K562 (cell line): ENCODE results near the gene ZNF655. TPM values are rescaled to one million over a fixed set of nuclear protein-coding genes. Genes with fewer than 3 reads are reported as not detected.

Experiments used
- ADNP ChIP-seq: fragments of 200-800 bp; sonication (Bioruptor generic); IDR thresholded peaks from 2 replicates; pipeline ENCODE4 v1.6.1; 2016; ENCODE audit warnings: missing genetic modification characterization, missing compliant biosample characterization
- CHD1 ChIP-seq: fragments of 200-600 bp; sonication (generic); IDR thresholded peaks from one replicate; pipeline ENCODE4 v1.6.1; 2012; ENCODE audit warnings: mild to moderate bottlenecking, moderate library complexity, low read length, inconsistent platforms
- CHD2 ChIP-seq: IDR thresholded peaks from 2 replicates; pipeline ENCODE4 v1.6.1; 2011; ENCODE audit warnings: low read depth, low read length
- FOXP1 ChIP-seq: sonication (generic); formaldehyde crosslinking; IDR thresholded peaks from 2 replicates; pipeline ENCODE4 v1.8.0; 2022; ENCODE audit warnings: mild to moderate bottlenecking, missing genetic modification reagents
- HMBOX1 ChIP-seq: sonication (generic); IDR thresholded peaks from 2 replicates; pipeline ENCODE4 v1.6.1; 2016
- HSF4 ChIP-seq: fragments of 250-450 bp; sonication (Bioruptor Pico); IDR thresholded peaks from 2 replicates; pipeline ENCODE4 v2.1.2; 2022; ENCODE audit warnings: mild to moderate bottlenecking, moderate library complexity, borderline replicate concordance
- MEF2D ChIP-seq: conservative IDR thresholded peaks from 2 replicates; pipeline ENCODE4 v1.6.1; 2016; ENCODE audit warnings: low read depth, missing genetic modification characterization, missing compliant biosample characterization
- MTA1 ChIP-seq: fragments of 450-650 bp; IDR thresholded peaks from 2 replicates; pipeline ENCODE4 v1.6.1; 2017; ENCODE audit warnings: borderline replicate concordance
- POU5F1 ChIP-seq: fragments of 150-350 bp; IDR thresholded peaks from 2 replicates; pipeline ENCODE4 v1.6.1; 2014; ENCODE audit warnings: borderline replicate concordance, low read length, low read depth, mild to moderate bottlenecking; ENCODE audit not compliant: partially characterized antibody
- PRPF4 ChIP-seq: fragments of 200-400 bp; formaldehyde crosslinking; IDR thresholded peaks from one replicate; pipeline ENCODE4 v1.6.1; 2017; ENCODE audit warnings: low read length, low read depth, mild to moderate bottlenecking; ENCODE audit not compliant: insufficient read depth, poor library complexity, severe bottlenecking
- RCOR1 ChIP-seq, 2 experiments: IDR thresholded peaks; 2 replicates each; pipeline ENCODE4 v1.6.1; 2012; ENCODE audit warnings: low read depth in 2 of 2, low read length in 2 of 2, borderline replicate concordance in 1 of 2, improper control_type of control experiment in 1 of 2
- RFX7 ChIP-seq: fragments of 250-450 bp; sonication (Bioruptor Pico); IDR thresholded peaks from 2 replicates; pipeline ENCODE4 v1.5.1; 2021; ENCODE audit warnings: mild to moderate bottlenecking
- RHOXF2B ChIP-seq: fragments of 250-450 bp; sonication (Bioruptor Pico); conservative IDR thresholded peaks from 2 replicates; pipeline ENCODE4 v1.5.1; 2021
- SIN3A ChIP-seq, 2 experiments: fragments of 150-350 bp in 1 of 2; IDR thresholded peaks; 2 replicates each; pipeline ENCODE4 v1.6.1; 2011 to 2016; ENCODE audit warnings: borderline replicate concordance in 2 of 2, low read depth in 2 of 2, low read length in 2 of 2, mild to moderate bottlenecking in 2 of 2, moderate library complexity in 2 of 2; ENCODE audit not compliant: control insufficient read depth in 1 of 2
- ZNF217 ChIP-seq: sonication (generic); formaldehyde crosslinking; IDR thresholded peaks from 2 replicates; pipeline ENCODE4 v1.8.0; 2022; ENCODE audit warnings: mild to moderate bottlenecking, missing genetic modification reagents
- ZNF318 ChIP-seq, 2 experiments: fragments of 450-650 bp; IDR thresholded peaks; 2 replicates each; pipeline ENCODE4 v1.6.1; 2016; ENCODE audit warnings: mild to moderate bottlenecking in 2 of 2, borderline replicate concordance in 1 of 2, low read depth in 1 of 2, moderate library complexity in 1 of 2
- ZNF324 ChIP-seq: fragments of 250-450 bp; sonication (Bioruptor Pico); IDR thresholded peaks from 2 replicates; pipeline ENCODE4 v1.4.0; 2020; ENCODE audit warnings: mild to moderate bottlenecking
- ZNF717 ChIP-seq: fragments of 250-450 bp; sonication (Bioruptor Pico); IDR thresholded peaks from 2 replicates; pipeline ENCODE4 v1.5.0; 2021
- ZNF75A ChIP-seq: fragments of 450-650 bp; formaldehyde crosslinking; IDR thresholded peaks from 2 replicates; pipeline ENCODE4 v1.4.0; 2020; ENCODE audit warnings: mild to moderate bottlenecking
- polyA plus RNA-seq, 8 experiments: library from polyadenylated mRNA; depleted of rRNA in 4 of 8; stranded (reverse) in 5 of 8; unstranded in 3 of 8; fragments of >200 nt; fragmentation: Nextera tagmentation in 2 of 8; fragmentation: Illumina TruSeq in 1 of 8; extraction: Ambion mirVana in 2 of 8; extraction: Trizol in 1 of 8; gene quantifications; 2 replicates each; pipeline versions ENCODE4 v1.2.1 to v1.2.3, GENCODE V29; 2011 to 2014; ENCODE audit warnings: inconsistent platforms in 1 of 8, missing spikeins in 1 of 8
- total RNA-seq, 7 experiments: library from RNA; depleted of rRNA in 6 of 7; stranded (reverse); fragments of >200 nt in 6 of 7; fragmentation: Illumina TruSeq in 2 of 7; extraction: Trizol in 2 of 7; gene quantifications; 2 replicates each; pipeline versions ENCODE4 v1.2.1 to v1.2.3, GENCODE V29; 2011 to 2021; ENCODE audit warnings: low replicate concordance in 1 of 7

ZNF655 gene
- total and polyA plus RNA-seq, 9 of the 15 experiments (the other 6 are each of a cell fraction or from before 2014, with no cell fraction given): 25.7 to 130 (median 95.2) TPM

- TF ChIP-seq ZNF318 (IDR thresholded peaks at IDR 0.05; ENCODE audit: borderline replicate concordance in 1 of 2, low read depth in 1 of 2) (peak in 1 of 2 experiments; percentile 90; a peak in 1 of 4 replicates), SIN3A (IDR thresholded peaks at IDR 0.05; ENCODE audit: borderline replicate concordance in 2 of 2, control insufficient read depth in 1 of 2, low read depth in 2 of 2, low read length in 2 of 2) (peak; percentile 44 to 91; a peak in 3 of 4 replicates), ZNF717 (no peak), ADNP (tag) (no peak), CHD2 (no peak; the same call in 1 of the 2 replicates), ZNF324 (CRISPR knock-in tag) (no peak), CHD1 (peak; percentile 72), ZNF217 (CRISPR knock-in tag) (no peak), PRPF4 (no peak), ZNF75A (CRISPR knock-in tag) (no peak), HSF4 (CRISPR knock-in tag) (no peak), FOXP1 (CRISPR knock-in tag) (peak; percentile 66), RCOR1 (IDR thresholded peaks at IDR 0.05; ENCODE audit: borderline replicate concordance in 1 of 2, low read depth in 2 of 2, low read length in 2 of 2) (peak in 1 of 2 experiments; percentile 83; a peak in 1 of 4 replicates), RHOXF2B (CRISPR knock-in tag) (no peak), RFX7 (CRISPR knock-in tag) (no peak), HMBOX1 (no peak), MTA1 (no peak; the same call in 1 of the 2 replicates), MEF2D (tag) (0 out of 2 replicates have a peak, but pooled peaks have one; percentile 24), POU5F1 (no peak)
Measured at GRCh38 chr7:99558306-99559174, at the start of gene ZNF655 (continued).
